Measurements from ENCODE around the gene LRRC3. TPM values are rescaled to one million over a fixed set of nuclear protein-coding genes. Genes with fewer than 3 reads are reported as not detected.

LRRC3 gene
- total RNA-seq, 1 donor from 2014 or later: 2.2 TPM

DNA sequence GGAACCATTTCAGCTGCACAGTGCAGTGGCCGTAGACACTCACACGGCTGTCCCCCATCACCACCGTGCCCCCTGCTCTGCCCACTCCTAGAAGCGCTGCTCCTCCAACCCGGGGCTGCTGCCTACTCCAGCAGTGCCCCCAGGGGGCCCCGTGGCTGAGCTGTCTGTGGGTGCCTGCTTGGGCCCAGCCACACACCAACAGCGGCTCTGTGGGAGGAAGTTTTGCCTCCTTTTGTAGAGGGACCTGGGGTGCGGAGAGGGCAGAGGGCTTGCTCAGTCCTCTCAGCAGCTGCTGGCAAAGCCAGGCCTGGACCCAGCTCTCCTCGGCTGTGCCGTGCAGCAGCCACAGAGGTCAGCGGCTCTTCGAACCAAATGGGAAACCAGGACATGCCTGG, 11.4 kb upstream of the LRRC3 start:
- intact Hi-C loops (cut with DNase I): no loop called here

GRCh38 chr21:44444286-44444931, 10.9 kb upstream of the LRRC3 start:
- no peaks in the 10 kb centered on the region for H3K9me3 ChIP-seq
- no peaks in the 10 kb centered on the region for H3K4me1 ChIP-seq
- no peaks in the 10 kb centered on the region for H3K27me3 ChIP-seq
- DNase-seq (ENCODE audit: low spot score in 2 of 2): no peak
- H3K27ac ChIP-seq: no peak overlapping the region
- TF ChIP-seq CTCF (IDR thresholded peaks at IDR 0.05): no peak
- H3K36me3 ChIP-seq: no peaks in the 10 kb centered on the region
- no peak overlapping the region for H3K4me3 ChIP-seq
- intact Hi-C loops (cut with DNase I): no loop called here

More for the DNA sequence above, 11.4 kb upstream of the LRRC3 start:
- H3K9me3 ChIP-seq: no peaks in the 10 kb centered on the region
- TF ChIP-seq CTCF (IDR thresholded peaks at IDR 0.05): no peak
- H3K27me3 ChIP-seq: no peaks in the 10 kb centered on the region
- H3K4me1 ChIP-seq: no peaks in the 10 kb centered on the region
- DNase-seq (ENCODE audit: low spot score in 2 of 2): no peak
- H3K27ac ChIP-seq: no peak overlapping the region
- no peak overlapping the region for H3K4me3 ChIP-seq
- no peaks in the 10 kb centered on the region for H3K36me3 ChIP-seq

GRCh38 chr21:44445145-44445812, 10.0 kb upstream of the LRRC3 start:
- Histone ChIP-seq H3K9me3 (no peaks in the 10 kb centered on the region), H3K27ac (no peak overlapping the region), H3K4me1 (no peaks in the 10 kb centered on the region), H3K27me3 (no peaks in the 10 kb centered on the region), H3K36me3 (no peaks in the 10 kb centered on the region), H3K4me3 (no peak overlapping the region)
- TF ChIP-seq CTCF (IDR thresholded peaks at IDR 0.05): no peak
- intact Hi-C loops (cut with DNase I): no loop called here
- DNase-seq (ENCODE audit: low spot score in 2 of 2): no peak

GRCh38 chr21:44448651-44449131, 6.6 kb upstream of the LRRC3 start:
- Histone ChIP-seq H3K36me3 (no peaks in the 10 kb centered on the region), H3K27me3 (no peaks in the 10 kb centered on the region), H3K4me1 (no peaks in the 10 kb centered on the region), H3K27ac (no peak overlapping the region), H3K9me3 (no peaks in the 10 kb centered on the region), H3K4me3 (no peak overlapping the region)
- intact Hi-C loops (cut with DNase I): no loop called here
- no peak for DNase-seq (ENCODE audit: low spot score in 2 of 2)
- no peak for TF ChIP-seq CTCF (IDR thresholded peaks at IDR 0.05)

GRCh38 chr21:44449473-44450363, 5.6 kb upstream of the LRRC3 start:
- DNase-seq (ENCODE audit: low spot score in 2 of 2): no peak
- Histone ChIP-seq H3K4me1 (no peaks in the 10 kb centered on the region), H3K4me3 (no peak overlapping the region), H3K9me3 (no peaks in the 10 kb centered on the region), H3K27me3 (no peaks in the 10 kb centered on the region), H3K36me3 (no peaks in the 10 kb centered on the region), H3K27ac (no peak overlapping the region)
- intact Hi-C loops (cut with DNase I): no loop called here
- TF ChIP-seq CTCF (IDR thresholded peaks at IDR 0.05): no peak

Data from ascending aorta (tissue), 2 donors.